NCI-H82 (cell line): ENCODE measurements around the gene EP400.
"Not testable (repeated sequence)": the region's sequence is repeated elsewhere in the genome, so short reads cannot be mapped to it uniquely, and the experiment has no call there.

Source experiments
- DNase-seq: peaks from one replicate; lab custom pipeline; 2025; lab: John Stamatoyannopoulos, UW

EP400 gene

DNA sequence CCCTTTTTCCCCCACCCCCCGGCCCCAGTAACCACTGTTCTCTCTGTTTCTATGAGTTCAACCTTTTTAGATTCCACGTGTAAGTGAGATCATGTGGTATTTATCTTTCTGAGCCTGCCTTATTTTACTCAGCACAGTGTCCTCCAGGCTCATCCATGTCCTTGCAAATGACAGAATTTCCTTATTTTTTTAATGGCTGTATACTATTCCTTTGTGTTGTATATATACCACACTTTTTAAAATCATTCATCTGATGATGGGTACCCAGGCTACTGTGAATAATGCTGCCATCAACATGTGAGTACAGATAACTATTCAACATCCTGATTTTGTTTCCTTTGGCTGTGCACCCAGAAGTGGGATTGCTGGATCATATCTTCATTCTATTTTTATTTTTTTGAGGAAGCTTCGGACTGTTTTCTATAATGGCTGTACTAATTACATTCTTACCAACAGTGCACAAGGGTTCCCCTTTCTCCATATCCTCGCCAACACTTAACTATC is 139.7 kb downstream of the EP400 start:
- no peak for DNase-seq

DNA sequence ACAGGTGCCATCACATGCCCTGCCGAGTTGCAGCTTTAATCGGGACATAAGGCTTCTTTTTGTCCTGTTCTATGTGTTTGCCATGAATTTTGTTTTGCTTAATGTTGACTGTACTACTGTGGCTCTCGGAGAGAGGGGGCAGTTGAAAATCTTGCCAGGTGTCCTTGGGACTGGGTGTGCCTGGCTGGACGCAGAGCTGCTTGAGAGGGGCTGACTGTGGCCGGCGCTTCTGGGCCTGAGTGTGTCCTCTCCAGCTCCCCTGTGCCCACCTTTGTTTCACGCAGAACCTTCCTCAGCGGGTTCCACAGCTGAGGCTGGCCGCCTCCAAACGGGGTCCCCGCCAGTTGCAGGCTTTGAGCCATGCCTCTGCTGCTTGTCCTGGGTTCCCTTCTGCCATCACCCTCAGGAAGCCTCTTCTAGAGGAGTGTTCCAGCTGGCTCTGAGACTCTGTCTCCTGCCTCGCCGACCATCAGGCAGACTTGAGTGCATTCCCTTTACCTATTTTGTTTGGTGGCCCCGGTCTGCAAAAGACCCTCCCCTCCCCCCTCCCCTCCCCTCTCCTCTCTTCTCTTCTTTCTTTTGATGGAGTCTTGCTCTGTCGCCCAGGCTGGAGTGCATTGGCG is 144.6 kb downstream of the EP400 start:
- DNase-seq = peak; percentile 14

DNA sequence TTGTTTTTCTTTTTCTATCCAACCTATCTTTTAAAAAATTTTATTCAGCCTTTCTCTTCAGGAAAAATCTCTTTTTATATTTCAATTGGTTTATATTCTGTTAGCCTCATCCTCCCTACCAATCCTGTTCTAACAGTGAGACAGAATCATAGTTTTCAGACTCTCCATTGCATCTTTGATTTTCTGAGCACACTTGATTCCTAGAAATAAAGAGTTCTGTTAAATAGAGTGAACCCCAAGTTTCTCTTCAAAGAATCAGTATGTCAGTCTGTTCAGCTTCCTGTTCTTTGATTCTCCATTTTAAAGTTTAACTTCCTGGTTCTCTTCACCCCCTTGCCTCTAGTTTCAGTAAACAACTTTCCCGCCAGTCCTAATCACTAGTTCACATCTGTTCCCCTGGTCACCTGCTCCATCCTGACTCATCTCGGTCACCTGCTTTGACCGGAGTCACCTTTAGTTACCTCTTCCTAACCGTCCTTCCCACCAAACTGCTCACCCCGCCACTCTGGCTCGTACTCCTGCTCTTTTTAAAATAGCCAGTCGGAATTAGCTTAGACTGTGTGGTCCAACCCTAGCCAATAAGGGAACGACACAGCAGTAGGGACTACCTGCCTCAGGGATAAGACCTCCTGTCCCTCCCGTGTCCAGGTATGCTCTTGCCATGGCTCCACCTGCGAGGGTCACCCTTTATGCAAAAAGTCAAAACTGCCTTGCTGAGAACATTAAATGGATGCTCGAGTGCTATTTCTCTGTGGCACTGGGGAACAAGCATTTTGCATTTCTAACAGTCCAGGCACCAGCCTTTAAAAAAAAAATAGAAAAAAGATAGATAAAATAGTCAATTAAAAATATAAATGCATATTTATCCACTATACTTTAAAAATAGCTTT is 146.0 kb downstream of the EP400 start:
- no peak for DNase-seq

DNA sequence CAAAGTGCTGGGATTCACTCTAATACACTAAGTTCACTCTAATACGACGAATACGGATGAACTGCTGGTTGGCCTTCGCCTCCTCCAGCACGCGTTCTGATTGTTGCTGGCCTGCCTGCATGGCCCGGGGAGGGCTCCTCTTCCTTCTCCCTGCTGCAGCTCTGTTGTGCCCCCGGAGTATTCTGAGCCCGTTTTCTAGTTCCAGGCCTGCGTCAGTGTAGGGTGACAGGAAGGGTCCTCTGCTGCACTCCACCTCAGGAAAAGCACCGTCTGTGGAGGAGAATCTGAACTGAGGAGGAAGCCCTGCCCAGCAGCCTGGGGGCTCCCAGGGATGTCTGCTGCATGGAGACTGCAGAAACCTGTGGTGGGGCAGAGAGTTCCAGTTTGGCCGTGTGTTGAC is 150.0 kb downstream of the EP400 start:
- DNase-seq = no peak

DNA sequence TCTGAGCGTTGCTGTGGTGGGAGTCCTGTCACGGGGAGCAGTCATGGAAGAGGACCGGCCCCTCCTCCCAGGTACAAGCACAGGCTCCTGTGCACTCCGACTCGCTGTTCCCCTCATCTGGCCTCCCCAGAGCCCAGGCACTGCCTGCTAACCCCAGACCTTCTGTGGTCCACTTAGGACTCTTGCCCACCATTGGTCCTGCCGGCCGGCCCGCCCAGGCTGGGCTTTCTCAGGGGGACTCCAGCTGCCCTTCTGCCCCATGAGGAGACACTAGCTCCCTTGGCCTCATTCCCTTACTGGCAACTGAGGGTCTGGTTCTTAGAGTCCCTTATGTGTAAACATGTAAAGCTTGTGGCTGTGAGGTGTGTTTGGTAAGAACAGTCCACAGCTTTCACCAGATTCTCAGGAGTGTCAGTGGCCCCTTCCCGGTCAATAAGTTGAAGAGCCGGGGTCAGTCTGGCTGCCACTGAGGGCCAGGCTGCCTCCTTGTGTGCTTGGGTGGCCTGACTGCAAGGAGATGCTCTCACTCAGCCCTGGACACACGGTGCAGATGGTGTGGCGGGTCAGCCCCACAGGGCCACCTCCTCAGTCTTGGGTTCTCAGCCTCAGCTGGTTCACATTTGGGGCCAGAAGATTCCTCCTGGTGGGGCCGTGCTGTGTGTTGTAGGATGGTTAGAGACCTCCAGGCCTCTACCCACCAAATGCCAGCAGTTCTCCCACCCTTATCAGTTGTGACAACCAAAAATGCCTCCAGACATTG is 150.7 kb downstream of the EP400 start:
- DNase-seq = no peak

DNA sequence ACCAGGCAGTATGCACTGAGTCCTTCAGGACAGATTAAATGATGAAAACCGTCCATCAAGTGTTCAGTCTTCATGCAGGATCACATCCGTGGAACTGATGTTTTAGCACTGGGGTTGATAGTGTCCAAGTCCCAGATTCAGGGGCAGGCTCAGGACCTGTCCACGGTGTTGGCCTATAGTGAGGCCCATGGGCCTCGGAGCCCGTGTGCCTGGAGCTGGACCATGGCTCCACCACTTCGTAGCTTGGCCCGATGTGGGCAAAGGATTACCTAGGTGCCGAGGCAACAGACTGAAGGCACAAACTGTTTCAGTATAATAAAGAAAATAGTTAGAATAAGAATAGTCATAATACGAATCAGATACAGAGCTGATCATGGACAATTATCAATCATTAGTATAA is 152.6 kb downstream of the EP400 start:
- no peak for DNase-seq

DNA sequence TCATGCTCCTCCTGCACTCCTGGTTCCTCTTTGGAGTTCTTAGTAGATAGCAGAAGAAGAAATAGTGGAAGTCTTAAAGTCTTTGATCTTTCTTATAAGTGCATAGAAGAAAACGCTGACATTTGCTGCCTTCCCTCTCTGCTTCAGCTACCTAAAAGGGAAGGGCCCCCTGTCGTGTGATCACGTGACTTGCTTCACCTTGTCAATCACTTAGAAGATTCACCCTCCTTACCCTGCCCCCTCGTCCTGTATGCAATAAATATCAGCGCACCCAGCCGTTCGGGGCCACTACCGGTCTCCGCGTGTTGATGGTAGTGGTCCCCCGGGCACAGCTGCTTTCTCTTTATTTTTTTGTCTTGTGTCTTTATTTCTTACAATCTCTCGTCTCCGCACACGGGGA is 153.3 kb downstream of the EP400 start:
- DNase-seq = not testable (repeated sequence)

DNA sequence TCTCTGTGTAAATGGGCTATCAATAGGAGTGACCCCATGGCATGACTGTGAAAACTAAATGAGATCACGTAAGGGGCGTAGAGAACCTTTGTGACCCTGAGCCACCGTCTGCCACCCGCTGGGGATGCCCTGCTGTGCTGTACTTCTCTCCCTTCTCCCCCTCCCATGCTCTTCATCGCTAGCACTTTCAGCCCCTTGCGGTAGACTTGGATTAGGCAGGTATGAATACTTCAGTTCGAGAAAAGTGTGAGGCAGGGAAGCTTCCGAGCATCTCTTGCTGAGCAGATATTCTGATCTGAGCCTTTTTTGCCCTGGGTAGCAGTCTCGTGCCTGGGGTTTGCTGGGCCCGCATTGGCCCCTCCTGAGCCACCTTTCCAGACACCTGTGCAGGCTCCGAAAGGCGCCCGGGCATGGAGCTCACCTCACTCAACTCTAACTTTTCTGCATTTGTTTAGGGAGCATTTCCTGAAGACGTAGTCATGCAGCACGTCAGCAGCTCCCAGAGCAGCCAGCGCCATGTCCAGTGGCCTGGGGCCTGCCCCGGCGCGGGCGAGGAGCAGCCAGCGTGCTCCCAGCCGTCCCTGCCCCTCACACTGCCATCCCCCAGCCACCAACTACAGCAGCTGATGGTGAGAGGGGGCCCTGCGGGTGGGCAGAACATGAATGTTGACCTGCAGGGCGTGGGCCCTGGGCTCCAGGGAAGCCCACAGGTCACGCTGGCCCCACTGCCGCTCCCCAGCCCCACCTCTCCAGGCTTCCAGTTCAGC is 154.0 kb downstream of the EP400 start:
- DNase-seq = no peak

DNA sequence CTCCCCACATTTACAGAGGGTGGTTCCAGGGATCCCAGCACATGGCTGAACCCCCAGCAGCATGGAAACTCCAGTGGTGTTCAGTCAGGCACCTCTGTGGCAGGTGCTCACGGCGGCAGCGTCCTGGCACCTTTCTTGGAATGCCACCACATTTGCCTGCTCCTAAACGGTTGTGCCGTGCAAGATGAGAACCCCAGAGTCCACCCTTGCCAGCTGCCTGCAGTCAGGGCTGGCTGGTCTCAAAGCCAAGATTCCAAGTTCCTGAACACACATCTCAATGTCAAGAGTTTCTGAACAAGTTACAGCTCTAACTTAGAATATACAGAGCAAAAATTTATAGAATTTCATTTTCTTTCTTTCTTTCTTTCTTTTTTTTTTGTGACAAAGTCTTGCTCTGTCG is 155.7 kb downstream of the EP400 start:
- no peak for DNase-seq

DNA sequence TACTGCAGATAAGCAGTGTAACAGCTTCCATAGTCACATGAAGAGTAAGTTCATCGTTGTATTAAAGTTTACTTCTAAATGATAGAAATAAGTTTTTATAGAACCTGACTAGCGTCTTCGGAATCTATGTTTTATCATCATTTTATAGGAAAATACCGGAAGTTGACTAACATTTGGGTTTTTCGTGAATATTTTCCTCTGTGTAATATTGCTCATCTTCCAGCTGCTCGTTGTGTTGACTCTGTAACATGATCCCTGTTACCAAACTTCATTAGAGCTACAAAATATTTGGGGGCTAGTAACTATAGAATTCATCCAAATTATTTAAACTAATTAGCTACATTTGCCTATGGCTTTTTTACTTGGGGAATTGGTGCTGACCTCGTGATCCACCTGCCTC is 157.2 kb downstream of the EP400 start:
- no peak for DNase-seq

DNA sequence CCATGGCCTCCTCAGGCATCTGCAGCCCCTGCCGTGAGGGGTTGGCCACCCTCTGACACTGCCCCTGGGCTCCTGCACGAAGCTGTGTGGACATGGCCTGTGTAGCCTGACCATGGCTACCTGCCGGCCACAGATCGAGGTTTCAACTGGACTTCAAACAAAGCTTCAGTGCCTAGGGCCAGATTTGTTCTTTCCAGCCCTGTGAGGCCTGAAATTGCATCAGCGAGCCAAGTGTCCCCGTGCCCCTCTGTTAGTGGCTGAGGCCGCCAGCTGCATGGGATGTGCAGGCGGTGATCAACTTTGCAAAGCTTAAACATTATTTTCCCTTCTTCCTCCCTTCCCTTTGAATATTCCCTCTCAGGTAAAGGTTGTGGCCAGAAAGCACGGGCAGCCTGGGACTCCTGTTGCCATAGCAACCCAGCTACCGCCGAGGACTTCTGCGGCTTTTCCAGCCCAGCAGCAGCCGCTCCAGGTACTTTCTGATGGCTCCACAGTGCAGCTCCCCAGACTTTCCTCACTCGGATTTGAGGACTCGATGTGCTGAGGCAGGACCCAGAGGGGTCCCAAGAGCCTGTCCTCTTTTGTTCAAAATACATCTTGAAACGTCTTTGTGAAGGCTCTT is 158.6 kb downstream of the EP400 start:
- no peak for DNase-seq

DNA sequence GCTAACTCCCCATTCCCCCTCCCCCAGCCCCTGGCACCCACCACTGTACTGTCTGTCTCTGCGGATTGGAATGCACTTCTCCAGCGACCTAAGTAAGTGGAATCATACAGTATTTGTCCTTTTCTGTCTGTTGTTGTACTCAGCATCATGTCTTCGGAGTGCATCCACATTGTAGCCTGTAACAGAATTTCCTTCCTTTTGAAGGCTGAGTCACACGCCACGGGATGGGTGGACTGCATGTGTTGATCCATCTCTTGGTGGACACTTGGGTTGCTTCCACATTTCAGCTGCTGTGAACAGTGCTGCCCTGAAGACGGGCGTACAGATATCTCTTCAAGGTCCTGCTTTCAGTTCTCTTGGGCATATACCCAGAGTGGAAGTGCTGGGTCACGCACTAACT is 160.0 kb downstream of the EP400 start:
- DNase-seq = no peak

DNA sequence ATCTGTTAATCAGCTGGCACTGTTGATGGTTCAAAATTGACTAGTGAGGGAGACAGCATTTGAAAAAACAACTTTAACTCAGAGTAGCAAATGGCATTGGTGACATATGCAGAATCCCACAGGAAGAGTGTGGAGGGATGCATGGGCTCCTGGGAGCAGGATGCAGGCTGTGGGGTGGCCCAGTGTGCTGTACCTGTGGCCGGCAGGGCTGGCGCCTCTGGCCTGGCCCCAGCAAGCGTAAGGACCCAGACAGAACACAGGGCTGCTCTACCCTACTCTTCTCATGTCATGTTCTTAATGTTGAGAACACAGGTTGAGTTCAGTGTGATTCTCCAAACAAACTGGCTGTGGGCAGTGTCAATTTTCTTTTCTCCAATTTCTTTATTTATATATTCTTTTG is 160.9 kb downstream of the EP400 start:
- DNase-seq = no peak

DNA sequence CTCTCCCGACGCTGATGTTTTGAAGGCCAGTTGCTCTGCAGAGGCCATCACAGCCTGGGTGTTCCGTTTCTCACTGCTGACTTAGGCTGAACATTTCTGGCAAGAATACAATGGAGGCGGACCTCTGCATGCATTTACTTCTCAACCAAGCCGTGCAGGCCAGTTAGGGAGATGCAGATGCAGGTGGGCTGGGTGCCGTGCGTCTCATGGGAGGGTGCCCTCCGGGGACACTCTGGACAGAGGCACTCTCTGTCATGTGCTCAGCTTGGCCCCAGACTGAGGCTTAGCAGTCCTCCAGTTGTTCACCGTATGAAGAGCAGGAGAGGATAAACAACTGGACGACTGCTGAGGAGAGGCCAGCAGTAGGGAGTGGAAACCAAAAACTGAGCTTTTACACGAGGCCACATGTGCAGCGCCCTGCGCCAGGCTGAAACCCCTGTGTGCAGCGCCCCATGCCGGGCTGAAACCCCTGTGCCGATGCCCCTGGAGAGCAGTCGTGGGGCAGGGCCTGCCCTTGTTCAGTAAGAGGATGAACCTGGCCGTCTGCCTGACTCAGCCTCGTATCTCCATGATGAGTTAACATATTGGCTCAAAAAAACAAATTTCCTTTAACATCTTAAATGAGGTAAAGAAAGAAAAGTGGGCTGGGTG is 162.0 kb downstream of the EP400 start:
- no peak for DNase-seq

DNA sequence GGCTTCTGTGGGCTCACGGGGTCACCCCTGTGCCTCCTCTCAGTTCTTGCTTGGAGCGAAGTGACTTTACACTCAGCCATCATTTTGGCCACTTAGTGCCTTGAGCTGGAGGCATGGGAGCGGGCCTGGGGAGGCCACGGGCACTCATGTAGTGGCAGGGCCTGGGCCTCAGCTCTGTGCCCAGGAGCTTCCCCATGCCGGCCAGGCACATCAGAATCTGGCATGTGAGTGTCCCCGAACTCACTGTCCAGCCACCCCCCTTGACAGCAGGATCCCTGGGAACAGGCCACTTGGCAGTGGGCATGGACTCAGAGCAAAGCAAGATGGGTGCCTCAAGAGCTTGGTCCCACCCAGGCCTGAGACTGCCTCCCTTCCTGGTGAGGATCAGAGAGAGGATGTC is 164.9 kb downstream of the EP400 start:
- DNase-seq = no peak

DNA sequence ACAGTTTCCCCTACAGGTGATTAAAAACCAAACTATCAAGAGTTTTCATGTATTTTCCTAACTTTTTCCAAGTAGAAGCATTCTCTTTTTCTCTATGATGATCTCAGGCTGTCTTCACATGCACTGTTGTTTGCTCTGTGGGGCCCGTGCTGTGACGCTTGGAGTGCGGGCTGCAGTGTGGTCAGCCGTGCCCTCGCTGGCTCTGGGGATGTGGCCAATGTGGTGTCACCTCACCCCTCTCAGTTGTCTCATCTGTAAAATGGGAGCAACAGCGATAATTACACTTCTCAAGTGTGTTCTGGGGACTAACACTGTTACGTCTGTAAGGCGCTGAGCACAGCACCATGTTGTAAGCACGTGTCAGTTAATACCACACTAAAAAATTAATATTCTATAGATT is 165.8 kb downstream of the EP400 start:
- no peak for DNase-seq

DNA sequence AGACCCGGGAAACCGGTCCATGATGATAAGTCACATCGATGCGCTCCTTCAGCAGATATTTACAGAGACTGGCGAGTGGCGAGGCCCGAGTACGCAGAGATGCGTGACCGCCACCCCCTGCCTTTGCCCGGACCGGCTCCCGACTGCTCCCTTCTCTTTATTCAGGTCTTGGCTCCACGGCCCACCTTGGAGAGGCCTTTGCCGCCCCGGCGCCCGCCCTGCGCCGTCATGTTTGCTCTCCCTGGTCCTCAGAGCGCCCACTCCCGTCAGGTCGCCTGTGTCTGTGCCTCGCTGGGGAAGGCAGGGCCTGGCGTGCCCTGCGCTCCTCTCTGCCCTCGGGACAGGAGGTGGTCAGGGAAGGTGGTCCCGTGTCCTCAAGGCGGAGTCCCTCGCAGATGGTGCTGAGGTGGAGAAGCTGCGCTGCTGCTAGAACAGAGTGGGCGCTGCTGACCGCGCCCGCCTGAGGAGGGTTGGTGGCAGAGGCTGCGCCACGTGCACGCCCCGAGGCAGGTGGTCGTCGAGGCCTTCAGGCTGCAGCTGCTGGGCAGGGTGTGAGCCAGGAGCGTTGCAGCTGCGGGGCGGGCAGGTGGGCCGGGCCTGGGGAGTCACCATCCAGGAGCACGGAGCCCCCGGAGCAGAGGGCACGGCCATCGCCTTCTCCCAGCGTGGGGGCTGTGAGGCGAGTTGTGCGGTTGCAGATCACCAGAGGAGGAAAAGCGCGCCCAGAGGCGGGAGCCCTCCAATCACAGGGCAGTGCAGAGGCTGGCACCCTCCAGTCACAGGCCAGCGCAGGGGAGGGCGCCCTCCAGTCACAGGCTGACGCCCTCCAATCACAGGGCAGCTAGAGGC is 167.2 kb downstream of the EP400 start:
- DNase-seq = no peak

DNA sequence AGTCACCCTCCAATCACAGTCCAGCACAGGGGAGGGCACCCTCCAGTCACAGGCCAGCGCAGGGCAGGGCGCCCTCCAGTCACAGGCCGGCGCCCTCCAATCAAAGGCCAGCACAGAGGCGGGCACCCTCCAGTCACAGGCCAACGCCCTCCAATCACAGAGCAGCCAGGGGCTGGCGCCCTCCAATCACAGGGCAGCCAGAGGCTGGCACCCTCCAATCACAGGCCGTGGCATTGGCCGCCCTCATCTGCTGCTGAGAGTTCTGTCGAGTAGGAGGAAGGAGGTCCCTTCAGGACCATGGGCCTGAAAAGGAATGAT is 167.8 kb downstream of the EP400 start:
- DNase-seq = peak; percentile 38

DNA sequence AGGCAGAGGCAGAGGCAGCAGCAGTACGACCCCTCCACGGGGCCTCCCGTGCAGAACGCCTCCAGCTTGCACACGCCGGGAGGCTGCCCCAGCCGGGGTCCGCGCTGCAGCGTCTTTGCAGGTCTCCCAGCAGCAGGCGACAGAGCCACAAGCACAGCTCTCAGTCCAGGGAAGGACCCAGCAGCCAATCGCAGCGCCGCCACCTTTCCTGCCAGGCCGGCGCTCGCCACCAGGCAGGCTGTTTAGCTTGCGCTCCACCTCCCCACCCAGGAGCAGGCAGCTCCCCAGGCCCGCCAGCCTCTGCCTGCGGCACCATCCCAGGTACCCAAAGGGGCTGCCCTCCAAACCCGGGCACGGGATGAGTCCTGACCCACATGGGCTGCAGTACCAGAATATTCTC is 169.1 kb downstream of the EP400 start:
- no peak for DNase-seq

DNA sequence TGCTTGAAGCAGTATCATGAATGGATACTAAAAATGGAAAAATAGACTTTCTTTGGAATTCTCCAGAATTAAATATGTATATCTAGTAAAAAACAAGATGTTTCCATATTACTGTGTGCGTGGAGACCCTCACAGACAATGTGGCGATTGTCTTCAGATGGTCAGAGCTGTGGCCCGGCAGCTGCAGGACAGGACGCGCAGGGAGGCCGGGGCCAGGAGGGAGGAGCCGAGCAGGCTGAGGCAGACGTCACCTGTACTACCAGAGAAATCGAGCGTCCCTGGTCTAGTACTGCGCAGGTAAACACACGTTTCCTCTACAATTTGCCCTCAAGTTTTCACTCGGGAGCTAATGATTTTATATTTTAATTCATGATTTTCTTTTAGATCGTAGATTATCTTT is 171.5 kb downstream of the EP400 start:
- no peak for DNase-seq
